Measurements from ENCODE around the gene TSPO. TPM values are rescaled to one million over a fixed set of nuclear protein-coding genes. Genes with fewer than 3 reads are reported as not detected.

The TSPO gene
- total and polyA plus RNA-seq, 4 experiments from 2014 or later: 66.9 to 548 (median 211) TPM

DNA sequence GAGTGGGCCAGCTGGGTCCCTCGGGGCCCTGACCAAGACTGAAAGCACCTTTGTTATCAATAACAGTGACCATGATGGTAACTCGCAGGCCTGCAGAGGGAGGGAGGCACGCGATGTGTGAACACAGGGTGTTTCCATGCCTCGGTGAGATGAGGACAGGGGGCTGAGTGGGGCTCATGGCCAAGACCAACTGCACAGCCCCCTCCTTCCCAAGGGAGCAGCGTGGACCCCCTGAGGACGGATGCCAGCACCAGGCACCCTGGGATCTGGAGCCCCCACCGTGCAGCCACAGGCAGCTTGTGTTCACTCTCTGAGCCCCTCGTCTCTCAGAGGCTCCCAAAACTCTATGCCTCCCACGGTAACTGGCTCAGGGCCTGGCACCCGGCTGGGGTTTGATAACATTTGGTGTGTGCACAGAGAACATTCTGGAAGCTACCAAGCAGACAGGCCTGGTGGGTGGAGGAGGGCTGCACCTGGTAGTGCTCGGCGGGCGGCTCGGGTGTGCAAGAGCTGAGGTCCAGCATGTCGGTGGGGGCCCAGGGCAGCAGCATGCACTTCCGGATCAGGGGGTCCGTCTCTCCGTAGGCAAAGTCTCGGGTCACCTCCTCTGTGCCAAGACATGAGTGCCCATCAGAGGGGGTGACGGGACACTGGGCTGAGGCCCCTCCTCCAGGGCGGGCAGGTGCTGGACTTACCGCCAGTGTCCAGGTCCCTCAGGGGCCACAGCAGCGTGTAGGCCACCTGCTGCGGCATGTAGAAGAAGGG is 28.0 kb downstream of the TSPO start:
- Mint-ChIP-seq H3K4me3 (no peak overlapping the region), H3K9me3 (peaks cover 0 to 2% (median 0%) of the 10 kb centered on the region in 8 donors), H3K36me3 (peaks cover 6 to 13% of the 10 kb centered on the region in 2 donors), H3K27me3 (no peaks in the 10 kb centered on the region), H3K4me1 (peaks cover 2 to 9% (median 4%) of the 10 kb centered on the region in 4 donors), H3K27ac (no peak overlapping the region)
- Histone ChIP-seq H3K9me3 (ENCODE audit: control insufficient read depth in 1 of 2, low read length in 2 of 2) (no peaks in the 10 kb centered on the region), H3K27me3 (ENCODE audit: insufficient read depth, low read length) (no peaks in the 10 kb centered on the region), H3K27ac (ENCODE audit: low read depth, low read length) (no peak overlapping the region), H3K4me1 (ENCODE audit: insufficient read depth, low read length) (peaks cover 2% of the 10 kb centered on the region), H3K36me3 (ENCODE audit: insufficient read depth, low read length) (peaks cover 16% of the 10 kb centered on the region), H3K4me3 (ENCODE audit: low read length in 2 of 2) (no peak overlapping the region)
- ChIA-PET POLR2A (ENCODE audit: partially characterized antibody) (no interaction called here), CTCF (ENCODE audit: partially characterized antibody) (no interaction called here)
- DNase-seq: no peak
- intact Hi-C loops (cut with micrococcal nuclease): no loop called here

- no peak for DNase-seq
- no peaks in the 10 kb centered on the region for H3K9me3 ChIP-seq (ENCODE audit: control insufficient read depth in 1 of 2, low read length in 2 of 2)
- peaks cover 5% of the 10 kb centered on the region for H3K4me1 ChIP-seq (ENCODE audit: insufficient read depth, low read length)
- Mint-ChIP-seq H3K27ac (peak overlapping the region in 2 of 7 donors; percentile 13 to 25), H3K36me3 (peaks cover 6 to 13% of the 10 kb centered on the region in 2 donors), H3K9me3 (peaks cover 0 to 2% (median 0%) of the 10 kb centered on the region in 8 donors), H3K4me1 (peaks cover 3 to 14% (median 4%) of the 10 kb centered on the region in 4 donors), H3K27me3 (no peaks in the 10 kb centered on the region), H3K4me3 (no peak overlapping the region)
- no peaks in the 10 kb centered on the region for H3K27me3 ChIP-seq (ENCODE audit: insufficient read depth, low read length)
- ChIA-PET CTCF (ENCODE audit: partially characterized antibody) (no interaction called here), POLR2A (ENCODE audit: partially characterized antibody) (no interaction called here)
- peaks cover 16% of the 10 kb centered on the region for H3K36me3 ChIP-seq (ENCODE audit: insufficient read depth, low read length)
- H3K27ac ChIP-seq (ENCODE audit: low read depth, low read length): no peak overlapping the region
- H3K4me3 ChIP-seq (ENCODE audit: low read length in 2 of 2): no peak overlapping the region
- intact Hi-C loops (cut with micrococcal nuclease): no loop called here
Measured at GRCh38 chr22:43179911-43180195, 28.5 kb downstream of the TSPO start.

- Mint-ChIP-seq H3K36me3 (peaks cover 6 to 13% of the 10 kb centered on the region in 2 donors), H3K27ac (no peak overlapping the region), H3K4me3 (no peak overlapping the region), H3K9me3 (peaks cover 0 to 2% (median 0%) of the 10 kb centered on the region in 8 donors), H3K27me3 (no peaks in the 10 kb centered on the region), H3K4me1 (peaks cover 3 to 21% (median 8%) of the 10 kb centered on the region in 4 donors)
- peaks cover 9% of the 10 kb centered on the region for H3K4me1 ChIP-seq (ENCODE audit: insufficient read depth, low read length)
- DNase-seq: no peak
- H3K4me3 ChIP-seq (ENCODE audit: low read length in 2 of 2): no peak overlapping the region
- no peaks in the 10 kb centered on the region for H3K27me3 ChIP-seq (ENCODE audit: insufficient read depth, low read length)
- ChIA-PET POLR2A (ENCODE audit: partially characterized antibody) (no interaction called here), CTCF (ENCODE audit: partially characterized antibody) (no interaction called here)
- H3K9me3 ChIP-seq (ENCODE audit: control insufficient read depth in 1 of 2, low read length in 2 of 2): no peaks in the 10 kb centered on the region
- H3K27ac ChIP-seq (ENCODE audit: low read depth, low read length): no peak overlapping the region
- peaks cover 13% of the 10 kb centered on the region for H3K36me3 ChIP-seq (ENCODE audit: insufficient read depth, low read length)
- intact Hi-C loops (cut with micrococcal nuclease): no loop called here
Measured at GRCh38 chr22:43180670-43181069, 29.3 kb downstream of the TSPO start.

- Mint-ChIP-seq H3K27me3 (no peaks in the 10 kb centered on the region), H3K9me3 (peaks cover 0 to 2% (median 0%) of the 10 kb centered on the region in 8 donors), H3K27ac (no peak overlapping the region), H3K4me3 (peak overlapping the region in 1 of 8 donors; percentile 55), H3K4me1 (peaks cover 4 to 29% (median 12%) of the 10 kb centered on the region in 4 donors), H3K36me3 (peaks cover 6 to 13% of the 10 kb centered on the region in 2 donors)
- no peak for DNase-seq
- peaks cover 16% of the 10 kb centered on the region for H3K4me1 ChIP-seq (ENCODE audit: insufficient read depth, low read length)
- no peak overlapping the region for H3K27ac ChIP-seq (ENCODE audit: low read depth, low read length)
- no peak overlapping the region for H3K4me3 ChIP-seq (ENCODE audit: low read length in 2 of 2)
- no peaks in the 10 kb centered on the region for H3K27me3 ChIP-seq (ENCODE audit: insufficient read depth, low read length)
- ChIA-PET POLR2A (ENCODE audit: partially characterized antibody) (no interaction called here), CTCF (ENCODE audit: partially characterized antibody) (no interaction called here)
- peaks cover 13% of the 10 kb centered on the region for H3K36me3 ChIP-seq (ENCODE audit: insufficient read depth, low read length)
- intact Hi-C loops (cut with micrococcal nuclease): no loop called here
- H3K9me3 ChIP-seq (ENCODE audit: control insufficient read depth in 1 of 2, low read length in 2 of 2): no peaks in the 10 kb centered on the region
Measured at GRCh38 chr22:43181321-43182076, 30.1 kb downstream of the TSPO start.

GRCh38 chr22:43182118-43182517 is 30.8 kb downstream of the TSPO start:
- peaks cover 4 to 29% (median 12%) of the 10 kb centered on the region in 4 donors for H3K4me1 Mint-ChIP-seq
- H3K27ac Mint-ChIP-seq: no peak overlapping the region
- H3K27me3 Mint-ChIP-seq: no peaks in the 10 kb centered on the region
- H3K4me3 Mint-ChIP-seq: no peak overlapping the region
- H3K9me3 Mint-ChIP-seq: peaks cover 0 to 2% (median 0%) of the 10 kb centered on the region in 8 donors
- no peak for DNase-seq
- Histone ChIP-seq H3K9me3 (ENCODE audit: control insufficient read depth in 1 of 2, low read length in 2 of 2) (no peaks in the 10 kb centered on the region), H3K4me3 (ENCODE audit: low read length in 2 of 2) (no peak overlapping the region), H3K4me1 (ENCODE audit: insufficient read depth, low read length) (peaks cover 16% of the 10 kb centered on the region), H3K27me3 (ENCODE audit: insufficient read depth, low read length) (no peaks in the 10 kb centered on the region), H3K27ac (ENCODE audit: low read depth, low read length) (no peak overlapping the region), H3K36me3 (ENCODE audit: insufficient read depth, low read length) (peaks cover 13% of the 10 kb centered on the region)
- intact Hi-C loops (cut with micrococcal nuclease): no loop called here
- H3K36me3 Mint-ChIP-seq: peaks cover 6 to 13% of the 10 kb centered on the region in 2 donors
- ChIA-PET POLR2A (ENCODE audit: partially characterized antibody) (no interaction called here), CTCF (ENCODE audit: partially characterized antibody) (no interaction called here)

DNA sequence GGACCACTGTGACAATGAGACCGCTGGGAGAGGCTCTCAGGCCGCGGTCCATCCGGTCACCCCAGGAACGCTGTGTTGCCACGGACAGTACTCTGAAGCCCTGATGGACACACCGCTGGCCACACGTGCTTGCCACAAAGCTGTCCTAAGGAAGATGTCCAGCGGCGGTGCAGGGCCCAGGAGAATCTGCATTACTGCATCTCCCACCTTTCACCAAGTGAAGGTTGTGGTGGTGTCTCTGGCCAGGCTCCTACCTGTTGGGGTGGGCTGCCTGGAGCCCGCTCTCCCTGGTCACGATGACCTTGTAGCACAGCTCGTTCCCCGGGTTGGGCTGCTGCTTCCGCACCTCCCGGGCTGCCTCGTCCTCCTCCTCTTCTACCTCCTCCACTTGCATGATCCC is 31.4 kb downstream of the TSPO start:
- intact Hi-C loops (cut with micrococcal nuclease): no loop called here
- Mint-ChIP-seq H3K27me3 (no peaks in the 10 kb centered on the region), H3K36me3 (peaks cover 6 to 16% of the 10 kb centered on the region in 2 donors), H3K9me3 (peaks cover 0 to 2% (median 0%) of the 10 kb centered on the region in 8 donors), H3K4me3 (no peak overlapping the region), H3K27ac (peak overlapping the region in 2 of 7 donors; percentile 55 to 57), H3K4me1 (peaks cover 4 to 31% (median 14%) of the 10 kb centered on the region in 4 donors)
- H3K27me3 ChIP-seq (ENCODE audit: insufficient read depth, low read length): no peaks in the 10 kb centered on the region
- CTCF ChIA-PET (ENCODE audit: partially characterized antibody): no interaction called here
- POLR2A ChIA-PET (ENCODE audit: partially characterized antibody): no interaction called here
- DNase-seq: peak in 1 of 5 donors; percentile 36
- peaks cover 18% of the 10 kb centered on the region for H3K4me1 ChIP-seq (ENCODE audit: insufficient read depth, low read length)
- no peak overlapping the region for H3K4me3 ChIP-seq (ENCODE audit: low read length in 2 of 2)
- no peak overlapping the region for H3K27ac ChIP-seq (ENCODE audit: low read depth, low read length)
- H3K36me3 ChIP-seq (ENCODE audit: insufficient read depth, low read length): peaks cover 13% of the 10 kb centered on the region
- H3K9me3 ChIP-seq (ENCODE audit: control insufficient read depth in 1 of 2, low read length in 2 of 2): no peaks in the 10 kb centered on the region

- peak overlapping the region in 1 of 8 donors; percentile 45 for H3K4me3 Mint-ChIP-seq
- no peak overlapping the region for H3K4me3 ChIP-seq (ENCODE audit: low read length in 2 of 2)
- H3K27me3 ChIP-seq (ENCODE audit: insufficient read depth, low read length): no peaks in the 10 kb centered on the region
- peaks cover 4 to 18% of the 10 kb centered on the region in 2 donors for H3K36me3 Mint-ChIP-seq
- intact Hi-C loops (cut with micrococcal nuclease): no loop called here
- H3K27me3 Mint-ChIP-seq: no peaks in the 10 kb centered on the region
- H3K36me3 ChIP-seq (ENCODE audit: insufficient read depth, low read length): peaks cover 12% of the 10 kb centered on the region
- H3K9me3 Mint-ChIP-seq: peaks cover 0 to 2% (median 0%) of the 10 kb centered on the region in 8 donors
- peaks cover 4 to 37% (median 18%) of the 10 kb centered on the region in 4 donors for H3K4me1 Mint-ChIP-seq
- H3K4me1 ChIP-seq (ENCODE audit: insufficient read depth, low read length): peaks cover 24% of the 10 kb centered on the region
- H3K27ac Mint-ChIP-seq: peak overlapping the region in 2 of 7 donors; percentile 70 to 87
- peak in 1 of 5 donors; percentile 19 for DNase-seq
- H3K9me3 ChIP-seq (ENCODE audit: control insufficient read depth in 1 of 2, low read length in 2 of 2): no peaks in the 10 kb centered on the region
- POLR2A ChIA-PET (ENCODE audit: partially characterized antibody): no interaction called here
- CTCF ChIA-PET (ENCODE audit: partially characterized antibody): no interaction called here
- H3K27ac ChIP-seq (ENCODE audit: low read depth, low read length): no peak overlapping the region
Measured at GRCh38 chr22:43183496-43184277, 32.3 kb downstream of the TSPO start.
